Measurements from ENCODE around the gene RRAGD.
A peak's percentile ranks its signal among the peaks of the same experiment; 100 is the strongest.

Gene RRAGD

DNA sequence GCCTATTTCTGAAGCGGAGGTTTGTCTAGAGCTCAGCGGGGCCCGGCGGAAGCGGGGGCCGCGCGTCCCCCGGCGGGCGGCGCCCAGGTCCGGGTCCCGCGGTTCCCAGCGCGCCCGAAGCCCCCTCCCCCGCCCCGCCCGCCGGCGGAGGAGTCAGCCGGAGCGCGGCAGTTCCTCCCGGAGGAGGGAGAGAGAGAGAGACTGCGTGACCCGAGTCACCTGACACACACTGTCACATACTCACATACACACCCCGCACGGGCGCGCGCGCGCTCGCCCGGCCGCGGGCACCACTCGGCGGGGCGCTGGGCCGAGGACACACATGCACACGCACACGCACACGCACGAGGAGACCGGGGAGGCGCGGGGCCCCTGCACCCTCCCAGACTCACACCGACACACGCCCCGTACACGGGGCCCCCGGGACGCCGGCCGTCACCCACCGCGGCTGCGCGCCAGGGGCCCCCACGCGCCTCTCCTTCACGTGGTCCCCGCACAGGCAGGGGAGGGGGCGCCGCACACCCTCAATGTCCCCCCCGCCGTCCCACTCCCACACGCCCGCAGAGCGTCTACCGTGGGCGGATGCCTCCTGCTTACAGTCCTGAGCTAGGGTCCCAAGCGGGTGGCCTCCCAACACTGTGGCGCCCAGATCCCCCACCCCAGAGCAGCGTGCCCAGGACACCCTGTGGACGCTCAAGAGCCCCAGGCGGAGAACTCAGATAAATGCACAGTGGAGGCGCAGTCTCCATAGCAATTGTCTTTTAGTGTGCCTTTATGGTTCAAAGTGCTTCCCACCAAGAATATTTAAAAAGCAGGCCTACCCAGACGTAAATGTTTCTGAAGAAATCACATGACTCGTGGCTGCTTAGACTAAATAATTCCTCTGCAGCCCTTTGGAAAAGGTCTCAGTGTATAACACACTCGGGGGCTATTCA lies at the start of gene RRAGD:
Gene RRAGD, minus strand, starts transcription at position 203 of the 935 bp plus-strand sequence. CDS start 280 bp downstream, outside the sequence.
- H3K36me3 Mint-ChIP-seq (ENCODE audit: low read depth): no peaks in the 10 kb centered on the region
- H3K4me1 Mint-ChIP-seq (ENCODE audit: low read depth): peaks cover 22% of the 10 kb centered on the region
- H3K9me3 Mint-ChIP-seq: no peaks in the 10 kb centered on the region
- H3K4me3 Mint-ChIP-seq: peak within 1 kb of the TSS; percentile 84
- peaks cover 24% of the 10 kb centered on the region for H3K27me3 Mint-ChIP-seq
- H3K27ac Mint-ChIP-seq: peak within 1 kb of the TSS; percentile 81

DNA sequence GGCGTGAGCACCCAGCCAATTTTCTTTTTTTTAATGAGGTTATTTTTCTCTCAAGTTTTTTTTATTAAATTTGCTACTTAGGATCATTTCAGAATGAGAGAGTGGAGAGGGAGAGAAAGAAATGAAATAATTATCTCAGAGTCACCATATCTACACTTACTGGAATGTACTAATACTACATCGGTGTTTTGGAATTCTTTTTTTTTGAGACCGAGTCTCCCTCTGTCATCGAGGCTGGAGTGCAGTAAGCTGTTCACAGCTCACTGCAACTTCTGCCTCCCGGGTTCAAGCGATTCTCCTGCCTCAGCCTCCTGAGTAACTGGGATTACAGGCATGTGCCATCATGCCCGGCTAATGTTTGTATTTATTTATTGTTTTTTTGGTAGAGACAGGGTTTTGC lies 48.6 kb upstream of the RRAGD start:
- Mint-ChIP-seq H3K27me3 (no peaks in the 10 kb centered on the region), H3K36me3 (ENCODE audit: low read depth) (no peaks in the 10 kb centered on the region), H3K4me3 (no peak overlapping the region), H3K27ac (no peak overlapping the region), H3K4me1 (ENCODE audit: low read depth) (no peaks in the 10 kb centered on the region), H3K9me3 (peaks cover under 1% of the 10 kb centered on the region)

- H3K9me3 Mint-ChIP-seq: peaks cover 4% of the 10 kb centered on the region
- H3K4me1 Mint-ChIP-seq (ENCODE audit: low read depth): no peaks in the 10 kb centered on the region
- no peaks in the 10 kb centered on the region for H3K36me3 Mint-ChIP-seq (ENCODE audit: low read depth)
- H3K27me3 Mint-ChIP-seq: no peaks in the 10 kb centered on the region
- H3K27ac Mint-ChIP-seq: no peak overlapping the region
- no peak overlapping the region for H3K4me3 Mint-ChIP-seq
Measured at GRCh38 chr6:89459501-89459900, 47.4 kb upstream of the RRAGD start.

GRCh38 chr6:89458704-89459103 lies 46.6 kb upstream of the RRAGD start:
- Mint-ChIP-seq H3K27ac (no peak overlapping the region), H3K9me3 (peaks cover 4% of the 10 kb centered on the region), H3K4me1 (ENCODE audit: low read depth) (no peaks in the 10 kb centered on the region), H3K4me3 (no peak overlapping the region), H3K27me3 (no peaks in the 10 kb centered on the region), H3K36me3 (ENCODE audit: low read depth) (no peaks in the 10 kb centered on the region)

- Mint-ChIP-seq H3K9me3 (peaks cover 4% of the 10 kb centered on the region), H3K4me3 (no peak overlapping the region), H3K27ac (no peak overlapping the region), H3K27me3 (no peaks in the 10 kb centered on the region), H3K36me3 (ENCODE audit: low read depth) (no peaks in the 10 kb centered on the region), H3K4me1 (ENCODE audit: low read depth) (no peaks in the 10 kb centered on the region)
Measured at GRCh38 chr6:89454300-89454699, 42.2 kb upstream of the RRAGD start.

DNA sequence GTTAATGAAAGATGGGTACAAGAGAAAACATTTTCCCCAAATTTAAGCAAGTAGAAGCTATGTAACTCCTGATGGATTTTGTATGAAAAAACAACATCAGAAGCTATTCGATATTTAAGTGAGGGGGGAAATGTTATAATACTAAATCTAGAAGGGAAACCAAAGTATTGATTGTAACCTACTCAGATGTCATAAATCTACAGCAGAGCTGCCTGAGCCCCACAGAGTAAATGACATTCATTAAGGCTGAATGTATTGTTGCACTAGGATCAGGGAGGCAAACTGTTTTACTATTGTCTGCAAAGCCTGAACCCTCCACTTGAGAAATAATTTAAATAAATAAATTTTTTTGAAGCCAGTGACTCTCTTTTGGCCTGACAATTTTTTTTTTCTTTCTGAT lies 40.2 kb upstream of the RRAGD start:
- Mint-ChIP-seq H3K4me1 (ENCODE audit: low read depth) (no peaks in the 10 kb centered on the region), H3K36me3 (ENCODE audit: low read depth) (no peaks in the 10 kb centered on the region), H3K27ac (no peak overlapping the region), H3K9me3 (peaks cover 4% of the 10 kb centered on the region), H3K27me3 (no peaks in the 10 kb centered on the region), H3K4me3 (no peak overlapping the region)

GRCh38 chr6:89449193-89449592 lies 37.1 kb upstream of the RRAGD start:
- Mint-ChIP-seq H3K27ac (no peak overlapping the region), H3K27me3 (no peaks in the 10 kb centered on the region), H3K9me3 (no peaks in the 10 kb centered on the region), H3K4me1 (ENCODE audit: low read depth) (no peaks in the 10 kb centered on the region), H3K36me3 (ENCODE audit: low read depth) (no peaks in the 10 kb centered on the region), H3K4me3 (no peak overlapping the region)

DNA sequence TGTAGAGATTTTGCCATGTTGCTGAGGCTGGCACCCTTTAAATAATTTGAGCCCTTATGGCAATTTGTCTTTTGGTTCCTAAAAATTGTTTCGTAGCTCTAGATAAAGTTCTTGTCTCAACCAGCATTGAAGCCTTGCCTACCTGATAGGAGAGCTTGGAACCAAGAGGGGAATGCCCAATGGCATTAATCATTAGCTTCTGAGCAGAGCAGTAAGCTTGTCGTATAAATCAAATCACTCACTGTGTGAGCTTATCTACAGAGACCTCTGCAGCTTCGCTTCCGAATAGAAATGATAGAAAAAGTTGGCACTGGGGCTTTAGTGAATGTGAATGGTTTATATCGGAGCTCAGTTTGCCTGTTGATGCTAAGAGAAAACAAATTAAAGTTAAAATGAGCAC lies 31.6 kb upstream of the RRAGD start:
- no peaks in the 10 kb centered on the region for H3K4me1 Mint-ChIP-seq (ENCODE audit: low read depth)
- H3K36me3 Mint-ChIP-seq (ENCODE audit: low read depth): no peaks in the 10 kb centered on the region
- H3K4me3 Mint-ChIP-seq: no peak overlapping the region
- no peaks in the 10 kb centered on the region for H3K9me3 Mint-ChIP-seq
- H3K27ac Mint-ChIP-seq: no peak overlapping the region
- H3K27me3 Mint-ChIP-seq: no peaks in the 10 kb centered on the region

- Mint-ChIP-seq H3K4me3 (no peak overlapping the region), H3K9me3 (no peaks in the 10 kb centered on the region)
Measured at GRCh38 chr6:89440200-89440599, 28.1 kb upstream of the RRAGD start.

GRCh38 chr6:89439014-89439413 lies 26.9 kb upstream of the RRAGD start:
- Mint-ChIP-seq H3K27ac (no peak overlapping the region), H3K27me3 (peaks cover 13% of the 10 kb centered on the region), H3K4me1 (ENCODE audit: low read depth) (peaks cover 15% of the 10 kb centered on the region), H3K36me3 (ENCODE audit: low read depth) (no peaks in the 10 kb centered on the region), H3K9me3 (no peaks in the 10 kb centered on the region), H3K4me3 (no peak overlapping the region)

More at GRCh38 chr6:89440200-89440599, 28.1 kb upstream of the RRAGD start:
- Mint-ChIP-seq H3K36me3 (ENCODE audit: low read depth) (no peaks in the 10 kb centered on the region), H3K4me1 (ENCODE audit: low read depth) (peaks cover 7% of the 10 kb centered on the region), H3K27ac (no peak overlapping the region), H3K27me3 (peaks cover 6% of the 10 kb centered on the region)

DNA sequence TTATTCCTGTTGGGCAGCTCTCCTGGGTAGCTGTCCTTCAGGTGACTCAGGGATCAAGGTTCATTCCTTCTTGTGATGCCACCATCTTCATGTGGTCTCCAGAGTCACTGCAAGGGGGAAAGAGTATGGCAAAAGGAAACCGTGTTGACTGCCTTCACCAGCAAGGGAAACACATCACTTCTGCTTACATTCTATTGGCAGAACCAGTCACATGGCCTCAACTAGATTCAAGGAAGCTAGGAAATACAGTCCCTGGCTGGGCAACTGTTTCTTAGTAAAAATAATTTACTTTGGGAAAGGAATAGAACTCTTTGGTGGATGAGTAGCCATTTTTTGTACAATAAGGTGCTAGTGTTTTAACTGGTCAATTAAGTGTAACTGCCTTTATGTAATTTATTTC lies 26.2 kb upstream of the RRAGD start:
- Mint-ChIP-seq H3K27ac (no peak overlapping the region), H3K4me1 (ENCODE audit: low read depth) (peaks cover 20% of the 10 kb centered on the region), H3K4me3 (no peak overlapping the region), H3K36me3 (ENCODE audit: low read depth) (no peaks in the 10 kb centered on the region), H3K9me3 (no peaks in the 10 kb centered on the region), H3K27me3 (peaks cover 13% of the 10 kb centered on the region)

GRCh38 chr6:89436226-89436625 lies 24.2 kb upstream of the RRAGD start:
- no peaks in the 10 kb centered on the region for H3K9me3 Mint-ChIP-seq
- H3K4me3 Mint-ChIP-seq: no peak overlapping the region
- peaks cover 27% of the 10 kb centered on the region for H3K4me1 Mint-ChIP-seq (ENCODE audit: low read depth)
- no peaks in the 10 kb centered on the region for H3K36me3 Mint-ChIP-seq (ENCODE audit: low read depth)
- H3K27me3 Mint-ChIP-seq: peaks cover 13% of the 10 kb centered on the region
- no peak overlapping the region for H3K27ac Mint-ChIP-seq

- Mint-ChIP-seq H3K27ac (no peak overlapping the region), H3K27me3 (peaks cover 13% of the 10 kb centered on the region), H3K9me3 (no peaks in the 10 kb centered on the region), H3K36me3 (ENCODE audit: low read depth) (no peaks in the 10 kb centered on the region), H3K4me3 (no peak overlapping the region), H3K4me1 (ENCODE audit: low read depth) (peaks cover 27% of the 10 kb centered on the region)
Measured at GRCh38 chr6:89434954-89435353, 22.9 kb upstream of the RRAGD start.

GRCh38 chr6:89434150-89434499 lies 22.1 kb upstream of the RRAGD start:
- H3K4me3 Mint-ChIP-seq: peak overlapping the region; percentile 73
- peaks cover 13% of the 10 kb centered on the region for H3K27me3 Mint-ChIP-seq
- H3K9me3 Mint-ChIP-seq: no peaks in the 10 kb centered on the region
- peak overlapping the region; percentile 42 for H3K27ac Mint-ChIP-seq
- peaks cover 27% of the 10 kb centered on the region for H3K4me1 Mint-ChIP-seq (ENCODE audit: low read depth)
- H3K36me3 Mint-ChIP-seq (ENCODE audit: low read depth): no peaks in the 10 kb centered on the region

DNA sequence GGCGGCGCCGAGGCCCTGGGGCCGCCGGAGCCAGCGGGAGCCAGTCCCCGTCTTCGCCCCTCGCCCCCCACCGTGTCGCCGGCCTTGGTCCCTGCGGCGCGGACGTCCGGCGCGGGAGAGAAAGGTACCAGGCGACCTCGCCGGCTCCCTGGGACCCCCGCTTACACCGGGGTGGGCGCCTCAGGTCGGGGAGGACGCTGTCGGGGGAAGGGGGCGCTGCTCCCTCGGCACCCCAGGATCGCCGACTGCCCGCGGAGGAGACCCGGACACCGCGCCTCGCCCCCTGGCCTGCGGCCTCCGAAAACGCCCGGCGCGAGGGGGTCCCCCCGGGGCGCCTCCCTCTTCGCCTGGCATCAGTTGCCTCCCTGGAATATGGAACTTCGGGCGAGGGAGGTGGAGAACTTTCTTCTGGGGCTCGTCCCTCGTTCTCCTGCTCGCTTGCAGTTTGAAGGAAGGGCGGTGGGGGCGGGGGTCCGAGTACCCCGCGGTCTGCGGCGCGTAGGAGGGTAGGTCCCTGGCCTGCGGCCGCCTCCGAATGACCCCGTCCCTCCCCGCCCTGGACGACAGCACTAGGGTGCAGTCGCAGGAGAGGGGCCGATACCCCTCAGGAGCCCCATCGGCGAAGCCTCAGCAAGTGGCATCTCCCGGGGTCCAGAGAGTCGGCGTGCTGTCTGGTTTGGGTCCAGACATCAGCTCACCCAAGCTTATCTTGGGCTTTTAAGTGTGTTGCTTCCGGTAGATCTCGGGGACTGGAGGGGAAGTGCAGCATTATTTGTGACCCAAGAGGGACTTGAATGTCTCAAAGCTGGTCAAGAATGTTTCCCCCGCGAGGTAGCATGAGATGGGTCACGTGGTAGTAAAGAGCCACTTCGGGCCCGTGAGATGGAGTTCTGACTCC lies 21.4 kb upstream of the RRAGD start:
- peak overlapping the region; percentile 73 for H3K4me3 Mint-ChIP-seq
- peak overlapping the region; percentile 42 for H3K27ac Mint-ChIP-seq
- no peaks in the 10 kb centered on the region for H3K36me3 Mint-ChIP-seq (ENCODE audit: low read depth)
- peaks cover 27% of the 10 kb centered on the region for H3K4me1 Mint-ChIP-seq (ENCODE audit: low read depth)
- H3K27me3 Mint-ChIP-seq: peaks cover 13% of the 10 kb centered on the region
- no peaks in the 10 kb centered on the region for H3K9me3 Mint-ChIP-seq

Measured in stimulated activated naive CD8-positive, alpha-beta T cell treated with anti-CD3 and anti-CD28 coated beads, Interleukin-15, Interleukin-2, amounts not matched to agents 100 ng/mL and 50 ng/mL, for 24 hours (primary cell).